Stimulated activated CD8-positive, alpha-beta memory T cell treated with anti-CD3 and anti-CD28 coated beads, Interleukin-4, amount 100 ng/mL, for 1 hour (primary cell): ENCODE data around the gene SCN5A.

Experiments
- DNase-seq, 2 donors: peaks; one replicate each; pipeline ENCODE4 v3.0.0-alpha.2; 2020; ENCODE audit warnings: low read depth in 2 of 2, low spot score in 1 of 2

The SCN5A gene

DNA sequence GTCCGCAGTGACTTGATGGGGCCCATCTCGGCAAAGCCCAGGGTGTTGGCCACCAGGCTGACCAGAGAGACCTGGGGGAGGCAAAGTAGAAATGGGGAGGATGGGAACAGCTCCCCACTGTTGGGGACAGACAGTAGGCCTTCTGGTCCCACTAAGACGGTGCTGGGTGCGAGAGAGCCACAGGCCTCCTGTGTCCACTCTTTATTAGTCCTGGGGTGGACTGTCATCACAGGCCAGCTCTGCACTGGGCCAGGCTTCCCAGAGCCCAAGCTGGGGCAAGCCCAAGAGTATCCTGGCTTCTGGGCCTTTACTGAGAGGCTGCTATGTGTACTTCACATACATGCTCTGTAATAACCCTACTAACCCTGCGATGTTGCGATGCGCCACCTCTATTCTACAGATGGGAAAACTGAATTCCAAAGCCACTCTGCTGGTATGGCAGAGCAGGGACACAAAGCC, 87.0 kb downstream of the SCN5A start:
- DNase-seq = no peak

DNA sequence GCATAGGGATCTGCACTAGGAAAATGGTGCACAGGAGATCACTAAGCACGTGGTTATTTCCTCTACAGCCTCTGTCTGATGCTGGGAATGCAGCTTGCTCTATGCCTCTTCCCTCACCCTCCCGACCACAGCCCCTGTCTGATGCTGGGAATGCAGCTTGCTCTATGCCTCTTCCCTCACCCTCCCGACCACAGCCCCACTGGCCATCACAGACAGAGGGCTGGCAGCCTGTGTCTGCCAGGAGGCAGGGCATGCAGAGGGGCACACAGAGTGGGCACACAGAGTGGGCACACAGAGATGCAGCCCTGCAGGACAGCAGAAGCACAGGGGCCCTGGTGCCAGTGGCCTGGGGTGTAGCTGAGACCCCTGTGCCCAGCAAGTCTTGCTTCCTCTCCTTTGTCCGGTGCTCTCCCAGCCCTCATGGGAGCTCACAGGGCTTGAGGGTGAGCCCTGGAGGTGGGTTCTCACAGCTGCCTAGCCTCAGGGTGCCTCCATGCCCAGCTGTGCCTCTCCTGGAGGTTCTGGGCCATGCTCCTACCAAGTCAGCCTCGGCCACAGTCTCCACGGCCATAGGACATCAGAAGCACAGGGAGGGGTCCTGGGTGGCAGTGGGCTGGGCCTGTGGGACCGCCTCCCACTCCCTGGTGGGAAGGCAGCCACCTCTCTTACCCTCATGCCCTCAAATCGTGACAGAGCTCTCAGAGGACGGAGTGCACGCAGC, 87.6 kb downstream of the SCN5A start:
- DNase-seq = no peak

DNA sequence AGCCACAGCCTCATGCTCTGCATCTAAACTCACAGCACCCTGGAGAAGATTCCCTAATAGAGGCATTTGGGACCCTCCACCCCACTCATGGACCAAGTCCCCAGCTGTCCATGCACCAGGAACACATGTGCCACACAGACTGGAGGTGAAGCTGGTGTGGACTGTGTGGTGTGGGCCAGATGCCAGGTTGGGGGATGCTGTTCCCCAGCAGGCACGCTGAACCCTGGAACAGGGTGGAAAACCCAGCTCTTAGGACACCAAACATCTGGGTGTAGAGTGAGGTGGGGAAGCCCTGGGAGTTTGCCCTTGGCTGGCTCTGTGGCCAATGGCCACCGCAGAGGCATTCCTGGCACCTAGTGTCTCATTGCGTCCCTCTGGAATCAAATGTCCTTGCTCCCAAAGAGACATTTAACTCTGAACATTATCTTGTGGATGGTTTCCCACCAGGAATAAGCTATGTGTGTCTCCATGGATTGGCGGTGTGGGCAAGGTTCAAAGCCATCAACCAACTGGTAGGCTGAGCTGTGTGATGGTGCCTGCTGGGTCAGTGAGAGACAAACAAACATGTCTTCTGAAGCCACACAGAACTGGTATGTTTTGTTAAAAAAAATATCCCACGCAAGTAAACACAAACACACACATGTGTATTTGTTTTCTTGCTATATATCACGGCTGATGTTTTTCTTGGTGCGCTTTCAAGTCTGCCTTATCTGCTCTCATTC, 88.3 kb downstream of the SCN5A start:
- DNase-seq = no peak

GRCh38 chr3:38560284-38560683, 89.2 kb downstream of the SCN5A start:
- no peak for DNase-seq

GRCh38 chr3:38558864-38559263, 90.6 kb downstream of the SCN5A start:
- no peak for DNase-seq

DNA sequence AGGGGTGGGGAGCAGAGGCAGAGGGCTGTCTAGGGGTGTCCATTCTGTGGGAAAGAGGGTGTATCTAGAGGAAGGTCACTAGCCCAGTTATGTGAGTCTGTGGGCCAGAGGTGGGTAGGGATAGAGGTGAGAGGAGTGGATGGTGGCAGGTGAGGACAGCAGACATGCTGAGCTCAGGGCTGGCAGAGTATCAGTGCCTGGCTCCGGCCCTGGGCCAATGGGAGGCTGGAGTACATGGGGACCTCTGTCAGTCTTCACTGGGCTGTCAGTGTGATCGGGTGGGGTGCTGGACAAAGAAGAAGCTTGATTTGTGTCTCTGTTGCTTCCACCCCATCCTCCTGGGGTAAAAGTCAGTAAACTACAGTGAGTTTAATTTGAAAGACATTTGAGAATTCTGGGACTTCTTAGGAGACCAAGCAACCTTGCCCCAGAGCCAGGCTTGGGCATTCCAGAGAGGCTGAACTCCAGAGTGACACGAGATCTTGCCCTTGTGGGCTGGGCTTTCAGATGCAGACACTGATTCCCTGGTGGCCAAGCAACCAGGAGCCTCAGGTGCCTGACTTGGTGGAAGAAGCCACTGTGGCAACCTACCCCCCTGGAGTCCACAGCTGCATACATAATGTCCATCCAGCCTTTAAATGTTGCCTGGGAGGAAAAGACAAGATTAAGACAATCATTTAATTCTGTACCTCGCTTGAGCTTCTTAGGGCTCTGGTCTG, 92.7 kb downstream of the SCN5A start:
- DNase-seq = no peak

GRCh38 chr3:38555926-38556325, 93.6 kb downstream of the SCN5A start:
- DNase-seq = no peak

DNA sequence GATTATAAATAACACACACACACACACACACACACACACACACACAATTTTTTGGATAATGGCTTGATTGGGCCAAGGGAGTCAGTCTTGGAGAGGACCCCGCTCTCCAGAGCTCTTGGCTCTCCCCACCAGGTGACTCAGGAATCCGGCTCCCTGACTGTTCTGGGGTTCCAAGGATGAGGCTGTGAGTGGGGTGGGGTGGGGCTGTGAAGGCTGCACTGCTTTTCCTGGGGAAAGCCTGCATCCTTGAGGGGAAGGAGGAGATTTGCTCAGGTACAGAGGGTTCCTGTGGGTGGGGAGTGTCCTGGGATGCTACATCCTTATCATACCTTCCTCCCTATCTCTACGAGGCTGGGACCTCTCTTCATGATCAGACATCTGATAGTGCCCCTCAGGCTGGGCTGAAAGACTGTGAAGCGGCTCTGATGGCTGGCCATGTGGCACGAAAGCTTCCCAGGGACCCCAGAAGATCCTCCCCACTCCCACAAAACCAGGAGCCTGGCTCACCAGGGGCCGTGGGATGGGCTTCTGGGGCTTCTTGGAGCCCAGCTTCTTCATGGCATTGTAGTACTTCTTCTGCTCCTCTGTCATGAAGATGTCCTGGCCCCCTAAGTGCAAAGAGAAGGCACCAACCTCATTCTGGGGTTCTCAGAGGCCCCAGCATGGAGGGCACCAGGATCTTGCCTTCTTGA, 94.2 kb downstream of the SCN5A start:
- no peak for DNase-seq

GRCh38 chr3:38554127-38554827, 95.2 kb downstream of the SCN5A start:
- no peak for DNase-seq

- no peak for DNase-seq
Measured at GRCh38 chr3:38553071-38553470, 96.4 kb downstream of the SCN5A start.

GRCh38 chr3:38552364-38552763, 97.1 kb downstream of the SCN5A start:
- DNase-seq = no peak

GRCh38 chr3:38551026-38551832, 98.3 kb downstream of the SCN5A start:
- DNase-seq = no peak

GRCh38 chr3:38549957-38550840, 99.3 kb downstream of the SCN5A start:
- DNase-seq = no peak

GRCh38 chr3:38549486-38549885, 100.0 kb downstream of the SCN5A start:
- DNase-seq = no peak

GRCh38 chr3:38549082-38549481, 100.4 kb downstream of the SCN5A start:
- no peak for DNase-seq

DNA sequence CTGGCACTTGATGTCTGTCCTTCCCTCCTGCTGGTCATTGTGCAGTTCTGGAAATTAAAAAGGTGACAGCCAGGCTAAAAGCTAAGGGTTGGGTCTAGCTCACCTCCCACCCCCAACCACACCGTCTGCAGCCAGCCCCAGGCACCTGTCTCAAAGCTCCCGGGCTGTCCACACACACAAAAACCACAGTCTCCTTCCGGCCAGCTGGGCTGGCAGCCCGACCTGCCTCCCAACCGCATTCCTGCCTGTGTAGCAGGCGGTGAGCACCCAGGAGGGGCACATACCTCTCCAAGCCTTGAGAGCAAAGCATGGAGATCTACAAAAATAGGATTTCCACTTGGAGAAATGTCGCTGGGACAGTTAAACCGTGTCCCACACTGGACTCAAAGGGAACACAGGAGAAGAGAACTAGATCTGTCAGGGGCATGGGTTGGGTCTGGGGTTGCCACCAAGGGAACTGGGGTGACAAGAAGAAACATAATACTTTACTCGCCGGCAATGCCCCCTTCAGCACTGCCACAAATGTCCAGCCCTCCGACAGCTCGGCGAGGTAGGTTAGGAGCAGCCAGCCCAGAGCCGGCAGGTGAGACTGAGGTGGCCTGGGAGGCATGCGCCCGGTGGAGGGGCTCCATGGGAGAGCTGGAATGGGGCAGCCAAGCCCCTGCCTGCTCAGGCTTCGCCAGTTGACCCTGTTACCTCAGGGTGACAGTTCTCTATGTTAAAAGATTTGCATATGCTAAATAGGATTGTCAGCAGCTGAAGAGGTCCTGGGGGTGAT, 101.1 kb downstream of the SCN5A start:
- no peak for DNase-seq

DNA sequence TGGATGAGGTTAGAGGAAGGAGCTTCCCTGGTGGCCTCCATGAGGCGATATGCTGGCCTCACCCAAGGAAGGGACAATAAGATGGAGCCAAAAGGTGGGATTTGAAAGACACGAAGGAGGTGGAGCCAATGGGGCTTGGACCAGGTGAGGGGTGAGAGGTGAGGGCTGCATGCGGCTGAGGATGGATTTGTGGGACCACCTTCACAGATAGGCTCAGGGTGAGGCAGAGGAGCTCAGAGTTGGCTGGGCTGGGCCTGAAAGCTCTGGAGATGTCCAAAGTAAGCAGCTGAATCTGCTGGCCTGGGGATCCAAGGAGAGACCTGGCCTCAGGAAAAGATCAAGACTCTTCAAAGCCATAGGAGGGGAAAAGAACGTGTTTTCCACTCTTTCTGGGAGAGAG, 103.5 kb downstream of the SCN5A start:
- no peak for DNase-seq

DNA sequence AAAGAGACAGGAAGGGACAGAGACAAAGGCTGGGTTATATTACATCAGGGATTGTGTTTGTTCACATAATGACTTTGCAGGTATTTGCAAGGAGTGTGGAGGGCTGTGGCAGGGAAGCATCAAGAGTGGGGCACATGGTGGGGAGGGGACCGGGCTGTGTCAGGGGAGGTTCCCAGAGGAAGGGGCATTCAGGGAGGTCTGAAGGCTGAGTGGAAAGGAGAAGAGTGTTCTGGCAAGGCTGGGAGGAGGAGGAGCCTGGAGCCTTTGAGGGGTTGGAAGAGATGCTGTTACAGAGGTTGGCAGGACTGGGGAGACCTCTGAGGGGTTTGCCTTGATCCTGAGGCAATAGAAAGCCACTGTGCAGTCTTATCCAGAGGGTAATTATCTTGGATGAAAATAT, 103.9 kb downstream of the SCN5A start:
- no peak for DNase-seq
